HEK293 (cell line): Measurements from ENCODE around the gene FOXC1.
A peak's percentile ranks its signal among the peaks of the same experiment; 100 is the strongest.

Experiments
- CTCF ChIA-PET: fragments of 350-600 bp; formaldehyde crosslinking; extraction: SDS; loops from one replicate; lab custom pipeline; 2021; ENCODE audit warnings: antibody characterized with exemption; lab: Yijun Ruan, JAX
- POLR2A ChIA-PET: fragments of 300-600 bp; formaldehyde crosslinking; extraction: SDS; loops from one replicate; lab custom pipeline; 2020; ENCODE audit warnings: antibody characterized with exemption, inconsistent platforms; lab: Yijun Ruan, JAX
- H3K27ac ChIP-seq: fragments of 200-500 bp; sonication (Bioruptor generic); 2 replicates; pipeline ENCODE4 v1.5.1; 2014; ENCODE audit warnings: low read depth, low read length, control low read depth, inconsistent platforms; ENCODE audit errors: extremely low read depth
- H3K36me3 ChIP-seq, 2 experiments: fragments of 200-500 bp in 1 of 2; sonication (Bioruptor generic) in 1 of 2; 1 replicate in 1 of 2; 2 replicates in 1 of 2; pipeline ENCODE4 v1.5.1; 2014 to 2017; ENCODE audit warnings: inconsistent platforms in 2 of 2, low read length in 2 of 2; ENCODE audit not compliant: control insufficient read depth in 2 of 2, insufficient read depth in 1 of 2
- H3K4me1 ChIP-seq: fragments of 200-500 bp; sonication (Bioruptor generic); 2 replicates; pipeline ENCODE4 v1.5.1; 2014; ENCODE audit warnings: mild to moderate bottlenecking, low read length, inconsistent platforms; ENCODE audit not compliant: control insufficient read depth, insufficient read depth
- H3K4me3 ChIP-seq: 2 replicates; pipeline ENCODE4 v1.5.1; 2011; ENCODE audit warnings: low read depth, mild to moderate bottlenecking, control low read depth, low read length, moderate library complexity
- H3K9me3 ChIP-seq: fragments of 200-500 bp; sonication (Bioruptor generic); 2 replicates; pipeline ENCODE4 v1.5.1; 2014; ENCODE audit warnings: low read depth, low read length, inconsistent platforms; ENCODE audit not compliant: control insufficient read depth, insufficient read depth
- ELK4 ChIP-seq: IDR thresholded peaks from 2 replicates; pipeline ENCODE4 v1.6.1; 2011; ENCODE audit warnings: mild to moderate bottlenecking, low read depth, low read length, borderline replicate concordance
- PATZ1 ChIP-seq: fragments of 450-650 bp; formaldehyde crosslinking; IDR thresholded peaks from 2 replicates; pipeline ENCODE4 v1.5.1; 2016; ENCODE audit warnings: missing biosample characterization, missing genetic modification characterization
- PRDM6 ChIP-seq: fragments of 450-650 bp; formaldehyde crosslinking; IDR thresholded peaks from 2 replicates; pipeline ENCODE4 v1.5.1; 2017; ENCODE audit warnings: missing biosample characterization, missing genetic modification characterization
- SCRT1 ChIP-seq: fragments of 450-650 bp; formaldehyde crosslinking; IDR thresholded peaks from 2 replicates; pipeline ENCODE4 v1.5.1; 2016; ENCODE audit warnings: missing biosample characterization, missing genetic modification characterization, borderline replicate concordance
- SETDB1 ChIP-seq: IDR thresholded peaks from one replicate; pipeline ENCODE4 v1.6.1; 2017; ENCODE audit warnings: mild to moderate bottlenecking, low read length, moderate library complexity, mixed read lengths; ENCODE audit not compliant: insufficient read length
- ZBTB44 ChIP-seq: fragments of 450-650 bp; IDR thresholded peaks from 2 replicates; pipeline ENCODE4 v1.5.1; 2018; ENCODE audit warnings: missing biosample characterization, mild to moderate bottlenecking, missing genetic modification characterization
- ZFP69B ChIP-seq: fragments of 450-650 bp; formaldehyde crosslinking; IDR thresholded peaks from 2 replicates; pipeline ENCODE4 v1.5.1; 2016; ENCODE audit warnings: missing biosample characterization, missing genetic modification characterization
- ZNF138 ChIP-seq: fragments of 450-650 bp; formaldehyde crosslinking; IDR thresholded peaks from 2 replicates; pipeline ENCODE4 v1.5.1; 2016; ENCODE audit warnings: missing biosample characterization, missing genetic modification characterization, borderline replicate concordance
- ZNF184 ChIP-seq: fragments of 450-650 bp; IDR thresholded peaks from 2 replicates; pipeline ENCODE4 v1.5.1; 2018; ENCODE audit warnings: missing biosample characterization, mild to moderate bottlenecking, missing genetic modification characterization
- ZNF239 ChIP-seq: fragments of 450-650 bp; formaldehyde crosslinking; IDR thresholded peaks from 2 replicates; pipeline ENCODE4 v1.5.1; 2016; ENCODE audit warnings: missing biosample characterization, missing genetic modification characterization
- ZNF274 ChIP-seq, 2 experiments: fragments of 200-500 bp in 1 of 2; fragments of 450-650 bp in 1 of 2; sonication (Bioruptor generic) in 1 of 2; formaldehyde crosslinking in 1 of 2; IDR thresholded peaks; 2 replicates each; pipeline versions ENCODE4 v1.5.1 to v1.6.1; 2014 to 2016; ENCODE audit warnings: borderline replicate concordance in 1 of 2, inconsistent platforms in 1 of 2, low read length in 1 of 2, missing biosample characterization in 1 of 2, missing genetic modification characterization in 1 of 2
- ZNF292 ChIP-seq: fragments of 450-650 bp; formaldehyde crosslinking; IDR thresholded peaks from 2 replicates; pipeline ENCODE4 v1.5.1; 2016; ENCODE audit warnings: low read depth, missing biosample characterization, missing genetic modification characterization, borderline replicate concordance
- ZNF324 ChIP-seq: fragments of 450-650 bp; formaldehyde crosslinking; IDR thresholded peaks from 2 replicates; pipeline ENCODE4 v1.5.1; 2016; ENCODE audit warnings: missing biosample characterization, missing genetic modification characterization
- ZNF335 ChIP-seq: fragments of 450-650 bp; formaldehyde crosslinking; conservative IDR thresholded peaks from 2 replicates; pipeline ENCODE4 v1.5.1; 2016; ENCODE audit warnings: missing biosample characterization, missing genetic modification characterization
- ZNF341 ChIP-seq: fragments of 450-650 bp; formaldehyde crosslinking; IDR thresholded peaks from 2 replicates; pipeline ENCODE4; 2016; ENCODE audit warnings: low read depth, missing biosample characterization, missing genetic modification characterization
- TF ChIP-seq, protein P1 (sequence below): fragments of 450-650 bp; formaldehyde crosslinking; IDR thresholded peaks from 2 replicates; pipeline ENCODE4 v1.5.1; 2017; ENCODE audit warnings: missing biosample characterization, missing genetic modification characterization
- TF ChIP-seq, protein P2 (sequence below): fragments of 450-650 bp; formaldehyde crosslinking; IDR thresholded peaks from 2 replicates; pipeline ENCODE4 v1.5.1; 2016; ENCODE audit warnings: missing biosample characterization, missing genetic modification characterization, borderline replicate concordance

FOXC1 gene

DNA sequence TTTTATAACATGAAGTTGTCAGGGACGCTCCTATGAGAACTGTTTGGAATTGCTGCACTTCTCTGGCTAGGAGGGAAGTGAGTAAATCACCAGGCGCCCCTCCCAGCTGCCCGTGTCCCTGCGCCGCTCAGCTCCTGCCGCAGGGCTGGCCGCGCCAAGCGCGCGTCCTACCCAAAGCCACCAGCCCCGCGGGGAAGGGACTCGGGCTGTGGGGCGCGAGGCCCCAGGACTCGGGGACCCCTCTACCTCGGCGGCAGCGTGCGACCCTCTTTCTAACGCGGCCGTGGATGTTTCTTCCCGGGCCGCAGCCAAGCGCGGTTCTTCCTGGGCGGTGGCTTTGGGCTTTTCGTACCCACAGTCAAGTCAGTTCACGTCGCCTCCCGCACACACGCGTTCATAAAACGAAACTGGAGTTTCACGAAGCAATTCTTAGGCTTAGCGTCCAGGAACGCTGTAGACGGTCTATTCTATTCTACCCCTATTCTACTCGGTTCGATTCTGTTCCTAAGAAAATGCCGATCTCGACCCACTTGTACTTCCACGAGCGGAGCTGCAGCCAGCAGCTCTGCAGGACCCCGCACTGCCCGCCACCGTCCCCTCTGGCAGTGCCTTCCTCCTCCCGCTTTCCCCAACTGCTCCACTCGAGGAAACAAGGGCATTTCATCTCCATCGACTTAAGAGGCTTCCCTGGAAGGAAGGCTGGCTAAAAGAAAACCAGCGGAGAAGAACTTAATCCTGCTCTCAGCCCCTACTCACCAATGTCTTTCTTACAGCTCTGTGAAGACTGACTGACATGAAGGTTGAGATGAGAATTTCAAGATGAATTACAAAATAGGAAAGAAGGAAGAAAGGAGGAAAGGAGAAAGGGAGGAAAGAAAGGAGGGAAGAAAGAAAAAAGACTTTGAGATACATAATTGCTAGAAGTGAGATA is 15.4 kb downstream of the FOXC1 start (continued):
- no peak for TF ChIP-seq ZNF292
- no peak for TF ChIP-seq ELK4
- TF ChIP-seq, protein P1, sequence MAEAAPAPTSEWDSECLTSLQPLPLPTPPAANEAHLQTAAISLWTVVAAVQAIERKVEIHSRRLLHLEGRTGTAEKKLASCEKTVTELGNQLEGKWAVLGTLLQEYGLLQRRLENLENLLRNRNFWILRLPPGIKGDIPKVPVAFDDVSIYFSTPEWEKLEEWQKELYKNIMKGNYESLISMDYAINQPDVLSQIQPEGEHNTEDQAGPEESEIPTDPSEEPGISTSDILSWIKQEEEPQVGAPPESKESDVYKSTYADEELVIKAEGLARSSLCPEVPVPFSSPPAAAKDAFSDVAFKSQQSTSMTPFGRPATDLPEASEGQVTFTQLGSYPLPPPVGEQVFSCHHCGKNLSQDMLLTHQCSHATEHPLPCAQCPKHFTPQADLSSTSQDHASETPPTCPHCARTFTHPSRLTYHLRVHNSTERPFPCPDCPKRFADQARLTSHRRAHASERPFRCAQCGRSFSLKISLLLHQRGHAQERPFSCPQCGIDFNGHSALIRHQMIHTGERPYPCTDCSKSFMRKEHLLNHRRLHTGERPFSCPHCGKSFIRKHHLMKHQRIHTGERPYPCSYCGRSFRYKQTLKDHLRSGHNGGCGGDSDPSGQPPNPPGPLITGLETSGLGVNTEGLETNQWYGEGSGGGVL, result no peak
- TF ChIP-seq ZFP69B (tag by site-specific recombination), result no peak; the same call in 1 of the 2 replicates
- peak; percentile 55 for TF ChIP-seq ZNF335
- no peak for TF ChIP-seq ZNF239 (tag by site-specific recombination)
- TF ChIP-seq ZNF184 (tag by site-specific recombination), result no peak
- no peak for TF ChIP-seq ZNF324 (tag by site-specific recombination)
- TF ChIP-seq, protein P2, sequence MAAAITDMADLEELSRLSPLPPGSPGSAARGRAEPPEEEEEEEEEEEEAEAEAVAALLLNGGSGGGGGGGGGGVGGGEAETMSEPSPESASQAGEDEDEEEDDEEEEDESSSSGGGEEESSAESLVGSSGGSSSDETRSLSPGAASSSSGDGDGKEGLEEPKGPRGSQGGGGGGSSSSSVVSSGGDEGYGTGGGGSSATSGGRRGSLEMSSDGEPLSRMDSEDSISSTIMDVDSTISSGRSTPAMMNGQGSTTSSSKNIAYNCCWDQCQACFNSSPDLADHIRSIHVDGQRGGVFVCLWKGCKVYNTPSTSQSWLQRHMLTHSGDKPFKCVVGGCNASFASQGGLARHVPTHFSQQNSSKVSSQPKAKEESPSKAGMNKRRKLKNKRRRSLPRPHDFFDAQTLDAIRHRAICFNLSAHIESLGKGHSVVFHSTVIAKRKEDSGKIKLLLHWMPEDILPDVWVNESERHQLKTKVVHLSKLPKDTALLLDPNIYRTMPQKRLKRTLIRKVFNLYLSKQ (tag by site-specific recombination), result no peak
- TF ChIP-seq SETDB1, result no peak
- no peak for TF ChIP-seq ZNF274 (IDR thresholded peaks at IDR 0.05; ENCODE audit: low read length)
- TF ChIP-seq ZNF274 (tag by site-specific recombination; IDR thresholded peaks at IDR 0.05; ENCODE audit: borderline replicate concordance), result no peak
- TF ChIP-seq, all 188 proteins: peak for 18

DNA sequence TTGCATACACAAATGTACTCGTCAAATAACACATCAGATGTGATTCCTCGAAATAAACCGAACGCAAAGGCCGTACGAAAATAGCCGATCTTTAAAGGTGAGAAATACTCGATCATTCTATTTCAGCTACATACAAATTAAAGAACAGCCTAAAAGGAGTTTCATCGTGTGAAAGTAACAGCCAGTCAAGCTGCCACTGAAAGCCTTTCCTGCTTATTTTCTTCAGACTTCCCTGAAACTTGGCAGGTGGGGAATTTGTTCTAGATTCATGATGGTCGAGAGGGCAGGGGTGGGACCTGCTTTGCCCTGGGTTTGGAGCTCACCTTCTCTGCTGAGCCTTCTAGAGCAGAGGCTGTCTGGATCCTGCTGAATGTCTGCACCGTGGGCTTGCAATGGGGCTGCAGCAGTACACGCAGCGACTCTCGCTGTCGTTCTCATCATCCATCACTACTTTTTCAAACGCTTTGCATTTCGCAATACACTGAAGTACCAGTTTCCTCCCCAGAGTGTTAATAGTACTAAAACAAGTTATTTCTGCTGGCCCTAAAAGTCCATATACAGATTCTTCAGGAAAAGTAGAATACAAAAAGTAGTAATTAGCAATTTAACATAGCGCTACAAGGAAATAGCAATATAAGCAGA is 16.2 kb downstream of the FOXC1 start:
- H3K36me3 ChIP-seq, result no peaks in the 10 kb centered on the region
- peak; percentile 77; the same call in 1 of the 2 replicates for TF ChIP-seq PRDM6
- TF ChIP-seq ZBTB44 (tag by site-specific recombination), result peak; percentile 59; the same call in 1 of the 2 replicates
- TF ChIP-seq ZNF138 (tag by site-specific recombination), result no peak
- TF ChIP-seq SCRT1, result no peak
- TF ChIP-seq ZNF341, result peak; percentile 62
- 0 out of 2 replicates have a peak, but pooled peaks have one; percentile 18 for TF ChIP-seq PATZ1
- no peaks in the 10 kb centered on the region for H3K9me3 ChIP-seq
- H3K4me3 ChIP-seq, result no peak overlapping the region
- H3K27ac ChIP-seq, result peak overlapping the region; percentile 37; the same call in 1 of the 2 replicates
- ChIA-PET CTCF (interaction anchor here (1.4 to 3.9 kb wide), 5 partner anchors 30 to 478 kb away, joined by 3 to 15 read pairs (median 4); no protein-coding TSS in a partner anchor), POLR2A (interaction anchor here (1.2 to 4.9 kb wide), 4 partner anchors 9 to 60 kb away, joined by 3 to 32 read pairs (median 9); partner anchors contain the start of gene FOXC1)
- H3K4me1 ChIP-seq, result peaks cover 44% of the 10 kb centered on the region
